B cell (primary cell): ENCODE results near the gene TAS1R1. TPM values are rescaled to one million over a fixed set of nuclear protein-coding genes. Genes with fewer than 3 reads are reported as not detected.

ENCODE experiments used
- ATAC-seq: fragments of 200-7000 bp; cut with Tn5 transposase; one replicate; pipeline ENCODE4 v1.10.0; 2021; ENCODE audit warnings: low read depth, mild to moderate bottlenecking, moderate number of reproducible peaks, moderate library complexity
- CTCF ChIA-PET: fragments of 350-600 bp; sonication (Branson Sonifier 250); formaldehyde crosslinking; loops from one replicate; lab custom pipeline; 2021; ENCODE audit warnings: antibody characterized with exemption, inconsistent platforms; lab: Charles Lee
- POLR2A ChIA-PET: fragments of 350-600 bp; sonication (Branson Sonifier 250); formaldehyde crosslinking; loops from one replicate; lab custom pipeline; 2021; ENCODE audit warnings: antibody characterized with exemption; lab: Charles Lee
- DNase-seq: peaks from one replicate; pipeline ENCODE4 v3.0.0; 2013
- H2AFZ ChIP-seq: 2 replicates; pipeline ENCODE4 v1.6.1; 2012; ENCODE audit warnings: mild to moderate bottlenecking, low read depth, low read length; ENCODE audit not compliant: insufficient read depth, poor library complexity, severe bottlenecking
- H3K27ac ChIP-seq, 2 donors: 1 replicate in 1 of 2; 2 replicates in 1 of 2; pipeline ENCODE4 v1.5.1; 2012 to 2013; ENCODE audit warnings: low read length in 2 of 2, mild to moderate bottlenecking in 2 of 2, moderate library complexity in 1 of 2
- H3K27me3 ChIP-seq, 4 experiments: fragments of 200-600 bp in 1 of 4; sonication (generic) in 1 of 4; replicated peaks in 1 of 4; 1 replicate in 2 of 4; 2 replicates in 2 of 4; pipeline versions ENCODE4 v1.6.1 to v1.7.0; 2013 to 2016; ENCODE audit warnings: low read length in 3 of 4, mild to moderate bottlenecking in 2 of 4, mixed read lengths in 1 of 4, moderate library complexity in 1 of 4; ENCODE audit not compliant: insufficient read depth in 4 of 4, control insufficient read depth in 3 of 4; ENCODE audit errors: control extremely low read depth in 1 of 4
- H3K36me3 ChIP-seq, 2 experiments: replicated peaks in 1 of 2; 1 replicate in 1 of 2; 2 replicates in 1 of 2; pipeline versions ENCODE4 v1.6.1 to v1.7.1; 2013; ENCODE audit warnings: low read length in 1 of 2; ENCODE audit not compliant: insufficient read depth in 2 of 2, control insufficient read depth in 1 of 2; ENCODE audit errors: control extremely low read depth in 1 of 2, extremely low read depth in 1 of 2
- H3K4me1 ChIP-seq, 2 donors: fragments of 200-600 bp in 1 of 2; sonication (generic) in 1 of 2; 1 replicate in 1 of 2; 2 replicates in 1 of 2; pipeline versions ENCODE4 v1.5.1 to v1.6.1; 2013 to 2017; ENCODE audit warnings: low read length in 2 of 2; ENCODE audit not compliant: control insufficient read depth in 2 of 2, insufficient read depth in 2 of 2
- H3K4me2 ChIP-seq: replicated peaks from 2 replicates; pipeline ENCODE3; 2012; ENCODE audit warnings: mild to moderate bottlenecking, low read depth, low read length; ENCODE audit not compliant: poor library complexity, severe bottlenecking
- H3K4me3 ChIP-seq, 5 experiments: fragments of 200-600 bp in 1 of 5; sonication (generic) in 1 of 5; 1 replicate in 3 of 5; 2 replicates in 2 of 5; pipeline versions ENCODE4 v1.5.1 to v1.7.0; 2011 to 2016; ENCODE audit warnings: low read length in 4 of 5, mild to moderate bottlenecking in 4 of 5, low read depth in 2 of 5, control low read depth in 1 of 5, moderate library complexity in 1 of 5; ENCODE audit not compliant: insufficient read depth in 1 of 5; ENCODE audit errors: control extremely low read depth in 1 of 5, extremely low read depth in 1 of 5
- H3K79me2 ChIP-seq: fragments of 200-600 bp; sonication (generic); one replicate; pipeline ENCODE4 v1.6.0; 2016; ENCODE audit warnings: low read length; ENCODE audit not compliant: control insufficient read depth, insufficient read depth
- H3K9ac ChIP-seq: fragments of 200-600 bp; sonication (generic); 2 replicates; pipeline ENCODE4 v1.6.1; 2017; ENCODE audit warnings: mild to moderate bottlenecking, low read length, moderate library complexity
- H3K9me3 ChIP-seq, 3 donors: one replicate each; pipeline versions ENCODE4 v1.6.1 to v1.7.1; 2013; ENCODE audit warnings: low read length in 2 of 3; ENCODE audit not compliant: control insufficient read depth in 2 of 3, insufficient read depth in 1 of 3; ENCODE audit errors: control extremely low read depth in 1 of 3
- H4K20me1 ChIP-seq: 2 replicates; pipeline ENCODE4 v1.6.0; 2012; ENCODE audit warnings: mild to moderate bottlenecking, low read length; ENCODE audit not compliant: insufficient read depth, control insufficient read depth, poor library complexity, severe bottlenecking
- H3K27ac Mint-ChIP-seq: one replicate; pipeline ENCODE4 v1.8.0; 2021; ENCODE audit warnings: mixed read lengths
- H3K27me3 Mint-ChIP-seq: one replicate; pipeline ENCODE4 v1.8.0; 2021; ENCODE audit warnings: mixed read lengths
- H3K4me1 Mint-ChIP-seq: one replicate; pipeline ENCODE4 v1.8.0; 2021; ENCODE audit warnings: mixed read lengths
- H3K4me3 Mint-ChIP-seq: one replicate; pipeline ENCODE4 v1.8.0; 2021; ENCODE audit warnings: mixed read lengths
- H3K9me3 Mint-ChIP-seq: one replicate; pipeline ENCODE4 v1.8.0; 2022; ENCODE audit warnings: mixed read lengths; ENCODE audit not compliant: insufficient read depth
- CTCF ChIP-seq: fragments of 200-600 bp; IDR thresholded peaks from one replicate; pipeline ENCODE4 v1.8.0; 2022; ENCODE audit warnings: antibody characterized with exemption, mild to moderate bottlenecking
- EZH2 ChIP-seq: IDR thresholded peaks from 2 replicates; pipeline ENCODE4 v1.6.1; 2012; ENCODE audit warnings: borderline replicate concordance, low read depth, mild to moderate bottlenecking, moderate library complexity, low read length; ENCODE audit not compliant: insufficient read depth, poor library complexity, severe bottlenecking
- WGBS: methylation state at CpG from one replicate; pipeline ENCODE4 v1.1.5; 2013; ENCODE audit warnings: missing lambda C conversion rate; ENCODE audit not compliant: insufficient coverage; 5-methylcytosine and 5-hydroxymethylcytosine counted together
- intact Hi-C: fragments of 100-400 bp; cut with micrococcal nuclease; formaldehyde crosslinking; loops from one replicate; pipeline ENCODE4 v1.10.0; 2022
- polyA plus RNA-seq: library from polyadenylated mRNA; depleted of rRNA; stranded (reverse); fragments of >200 nt; gene quantifications from 2 replicates; pipeline ENCODE4 v1.2.3, GENCODE V29; 2012
- total RNA-seq, 2 donors: library from RNA; stranded (reverse); fragments of 120-200 nt in 1 of 2; gene quantifications; 1 replicate in 1 of 2; 2 replicates in 1 of 2; pipeline versions ENCODE4 v1.2.3 to v1.2.4, GENCODE V29; 2013 to 2022

TAS1R1 gene
- total and polyA plus RNA-seq, 2 donors (not counting 1 experiment from before 2014, with no cell fraction given), result 0.09 TPM; not detected in 1

- Mint-ChIP-seq H3K27ac (no peak overlapping the region), H3K4me3 (no peak overlapping the region), H3K9me3 (no peaks in the 10 kb centered on the region), H3K4me1 (no peaks in the 10 kb centered on the region), H3K27me3 (no peaks in the 10 kb centered on the region)
- 88% methylated on average over 1 of the region's 4 CpGs for WGBS
- ATAC-seq (no peak), DNase-seq (no peak)
- Histone ChIP-seq H3K79me2 (peaks cover 12% of the 10 kb centered on the region), H3K9me3 (no peaks in the 10 kb centered on the region), H3K4me2 (no peak overlapping the region), H4K20me1 (peaks cover 6% of the 10 kb centered on the region), H3K4me1 (no peaks in the 10 kb centered on the region), H3K9ac (no peak overlapping the region), H3K27ac (no peak overlapping the region), H3K27me3 (no peaks in the 10 kb centered on the region), H2AFZ (no peak overlapping the region), H3K4me3 (no peak overlapping the region), H3K36me3 (peaks cover 14 to 49% of the 10 kb centered on the region in 2 experiments)
- intact Hi-C loops, result no loop called here
- no peak for TF ChIP-seq CTCF
- no peak for TF ChIP-seq EZH2
- CTCF ChIA-PET, result no interaction called here
- POLR2A ChIA-PET, result no interaction called here
Observed at GRCh38 chr1:6535214-6535613, 19.9 kb upstream of the TAS1R1 start.

GRCh38 chr1:6536291-6536690 is 18.8 kb upstream of the TAS1R1 start:
- Histone ChIP-seq H3K27ac (no peak overlapping the region), H3K4me2 (no peak overlapping the region), H3K9ac (no peak overlapping the region), H3K36me3 (peaks cover 14 to 43% of the 10 kb centered on the region in 2 experiments), H3K4me1 (no peaks in the 10 kb centered on the region), H3K4me3 (no peak overlapping the region), H3K79me2 (peaks cover 12% of the 10 kb centered on the region), H3K27me3 (no peaks in the 10 kb centered on the region), H2AFZ (no peak overlapping the region), H4K20me1 (peaks cover 6% of the 10 kb centered on the region), H3K9me3 (no peaks in the 10 kb centered on the region)
- ATAC-seq, result no peak
- ChIA-PET POLR2A (no interaction called here), CTCF (interaction anchor here (0.7 kb wide), 1 partner anchor 13 kb away, joined by 4 read pairs; no protein-coding TSS in a partner anchor)
- H3K27ac Mint-ChIP-seq, result no peak overlapping the region
- no peaks in the 10 kb centered on the region for H3K4me1 Mint-ChIP-seq
- no peaks in the 10 kb centered on the region for H3K27me3 Mint-ChIP-seq
- intact Hi-C loops, result no loop called here
- no peaks in the 10 kb centered on the region for H3K9me3 Mint-ChIP-seq
- DNase-seq, result no peak
- WGBS, result no CpG with 5 or more reads among the region's 5 CpGs
- TF ChIP-seq EZH2 (no peak), CTCF (no peak)
- no peak overlapping the region for H3K4me3 Mint-ChIP-seq
